GM19240 (cell line): ENCODE measurements around the gene TMPRSS5.
"Not testable (repeated sequence)": the region's sequence is repeated elsewhere in the genome, so short reads cannot be mapped to it uniquely, and the experiment has no call there.

Experiments
- DNase-seq: peaks from one replicate; pipeline ENCODE4 v3.0.0; 2011; ENCODE audit warnings: low spot score; ENCODE audit not compliant: insufficient read length

The TMPRSS5 gene

DNA sequence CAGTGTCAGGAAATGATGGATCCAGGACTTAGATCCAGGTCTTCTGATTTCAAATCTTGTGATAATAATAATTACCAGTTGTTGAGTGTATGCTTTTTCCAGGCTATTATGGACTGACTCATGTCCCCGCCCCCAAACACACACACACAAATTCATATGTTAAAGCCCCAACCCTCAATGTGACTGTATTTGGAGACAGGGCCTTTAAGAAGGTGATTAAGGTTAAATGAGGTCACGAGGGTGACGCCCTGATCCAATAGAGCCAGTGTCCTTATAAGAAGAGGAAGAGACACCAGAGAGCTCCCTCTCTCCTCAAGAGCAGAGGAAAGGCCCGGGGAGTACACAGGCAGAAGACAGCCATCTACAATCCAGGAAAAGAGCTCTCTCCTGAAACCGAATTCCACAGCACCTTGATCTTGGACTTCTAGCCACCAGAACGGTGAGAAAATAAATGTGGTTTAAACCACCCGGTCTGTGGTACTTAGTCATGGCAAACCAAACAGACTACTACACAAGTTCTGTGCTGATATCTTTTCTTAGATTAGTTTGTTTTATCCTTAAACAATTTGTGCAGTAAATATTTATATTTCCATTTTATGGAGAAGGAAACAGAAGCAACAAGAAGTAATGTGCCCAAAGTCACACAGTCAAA, 8.2 kb downstream of the TMPRSS5 start:
- DNase-seq: no peak

DNA sequence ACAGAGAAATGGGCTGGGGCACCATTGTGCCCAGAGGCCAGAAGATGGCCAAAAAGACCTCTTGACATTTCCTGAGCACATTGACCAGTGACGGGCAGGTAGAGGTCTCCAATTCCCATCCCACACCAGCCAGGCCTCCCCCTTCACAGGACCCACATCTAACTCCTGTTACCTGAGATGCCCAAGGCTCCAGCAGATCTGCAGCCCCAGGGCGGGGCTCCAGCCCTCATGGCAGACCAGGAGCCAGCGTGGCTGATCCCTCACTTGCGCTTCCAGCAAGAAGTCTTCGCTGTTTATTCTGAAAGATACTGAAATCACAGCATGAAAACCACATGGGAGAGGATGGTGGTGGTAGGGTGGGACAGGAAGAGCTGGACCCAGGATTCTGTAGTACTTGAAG, 9.0 kb downstream of the TMPRSS5 start:
- DNase-seq: no peak

DNA sequence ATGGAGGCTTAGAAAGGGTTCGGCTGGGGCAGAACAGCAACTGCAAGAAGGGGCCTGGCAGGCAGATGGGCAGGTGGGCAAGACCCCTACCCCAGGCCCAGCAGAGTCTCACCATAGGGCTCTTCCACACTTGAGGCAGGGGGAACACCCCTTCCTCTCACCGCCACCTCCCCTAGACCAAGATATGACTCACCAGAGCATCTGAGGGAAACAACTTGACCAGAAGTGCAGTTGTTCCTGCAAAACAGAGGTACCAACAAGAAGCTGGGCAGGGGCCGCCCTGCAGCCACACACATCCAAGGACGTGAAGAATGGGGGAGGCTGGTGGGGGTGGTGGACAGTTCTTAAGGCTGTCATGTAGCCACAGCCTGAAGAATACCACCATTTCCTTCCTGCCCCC, 10.9 kb downstream of the TMPRSS5 start:
- DNase-seq: no peak

DNA sequence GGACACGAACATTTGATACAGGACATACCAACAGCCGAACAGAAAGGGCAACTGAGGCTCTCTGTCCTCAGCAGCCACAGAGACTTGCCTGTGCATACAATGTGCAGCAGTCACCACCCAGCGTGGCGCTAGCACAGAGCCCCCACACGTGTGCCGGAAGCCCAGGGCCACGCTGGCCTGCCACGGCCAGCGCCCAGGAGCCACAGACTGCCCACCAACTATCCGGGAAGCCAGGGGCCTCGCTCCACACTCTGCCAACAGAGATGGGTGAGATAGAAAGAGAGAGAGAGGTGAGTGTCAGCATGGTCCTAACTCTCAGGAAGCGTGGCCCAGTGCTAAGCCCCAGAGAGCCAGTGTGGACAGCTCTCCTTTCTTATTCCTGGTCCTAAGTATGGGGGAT, 11.7 kb downstream of the TMPRSS5 start:
- no peak for DNase-seq

DNA sequence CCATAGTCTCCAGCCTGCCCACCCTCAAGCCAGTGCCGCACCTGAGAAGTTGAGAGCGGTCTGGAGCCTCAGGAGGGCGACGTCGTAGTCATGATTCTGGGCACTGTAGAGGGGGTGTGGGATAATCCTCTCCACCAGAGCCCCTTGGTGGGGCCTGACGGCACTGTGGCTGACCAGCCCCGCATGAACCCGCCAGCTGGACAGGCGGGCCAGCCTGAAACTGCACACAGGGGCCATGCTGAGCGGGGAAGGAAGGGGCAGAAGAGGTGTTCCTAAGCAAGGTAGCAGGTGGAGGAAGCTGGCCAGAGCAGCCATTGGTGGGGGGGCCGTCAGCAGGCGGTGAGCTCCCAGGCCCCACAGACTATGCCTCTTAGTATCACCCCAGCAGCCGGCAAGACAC, 13.1 kb downstream of the TMPRSS5 start:
- DNase-seq: no peak

DNA sequence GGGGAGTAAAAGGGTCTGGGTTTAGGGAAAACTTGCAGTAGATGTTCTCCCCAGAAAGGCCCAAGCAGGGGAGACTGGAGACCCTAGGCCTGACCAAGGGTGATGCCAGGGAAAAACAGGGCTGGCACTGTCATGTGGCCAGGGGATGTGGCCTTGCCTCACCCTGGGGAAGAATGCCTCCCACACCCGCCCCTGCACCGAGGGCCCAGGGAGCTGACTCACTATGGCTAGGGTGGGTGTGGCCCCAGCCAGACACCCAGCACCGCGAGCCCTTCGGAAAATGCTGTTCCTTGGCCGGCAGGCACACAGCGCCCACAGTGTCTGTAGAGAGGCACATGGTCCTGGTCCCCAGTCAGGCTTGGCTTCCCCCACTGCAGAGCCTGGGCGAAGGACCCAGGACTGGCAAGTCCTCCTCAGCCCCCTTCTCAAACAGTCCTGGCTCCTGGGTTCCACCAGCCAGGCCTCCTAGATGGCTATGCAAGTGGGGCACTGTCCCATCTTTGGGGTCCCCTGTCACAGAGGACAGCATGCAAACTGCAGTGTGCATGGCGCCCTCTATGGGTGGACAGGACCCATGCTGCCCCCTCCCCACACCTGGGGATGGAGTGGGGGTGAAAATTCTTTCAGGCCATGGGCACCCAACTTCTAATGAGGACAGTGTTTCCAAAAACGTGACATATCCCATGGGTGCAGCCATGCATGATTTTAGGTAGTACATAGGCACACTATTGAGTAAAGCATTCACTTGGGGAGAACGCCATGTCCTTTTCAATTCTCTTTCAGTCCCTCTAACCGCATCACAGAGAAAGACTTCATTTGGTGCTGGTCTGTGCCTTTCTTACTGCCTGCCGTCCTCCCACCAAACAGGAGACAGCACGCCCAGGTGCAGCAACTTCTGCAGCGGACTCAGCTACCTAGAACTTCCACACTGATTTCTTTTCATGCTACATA, 15.2 kb downstream of the TMPRSS5 start:
- DNase-seq: no peak

DNA sequence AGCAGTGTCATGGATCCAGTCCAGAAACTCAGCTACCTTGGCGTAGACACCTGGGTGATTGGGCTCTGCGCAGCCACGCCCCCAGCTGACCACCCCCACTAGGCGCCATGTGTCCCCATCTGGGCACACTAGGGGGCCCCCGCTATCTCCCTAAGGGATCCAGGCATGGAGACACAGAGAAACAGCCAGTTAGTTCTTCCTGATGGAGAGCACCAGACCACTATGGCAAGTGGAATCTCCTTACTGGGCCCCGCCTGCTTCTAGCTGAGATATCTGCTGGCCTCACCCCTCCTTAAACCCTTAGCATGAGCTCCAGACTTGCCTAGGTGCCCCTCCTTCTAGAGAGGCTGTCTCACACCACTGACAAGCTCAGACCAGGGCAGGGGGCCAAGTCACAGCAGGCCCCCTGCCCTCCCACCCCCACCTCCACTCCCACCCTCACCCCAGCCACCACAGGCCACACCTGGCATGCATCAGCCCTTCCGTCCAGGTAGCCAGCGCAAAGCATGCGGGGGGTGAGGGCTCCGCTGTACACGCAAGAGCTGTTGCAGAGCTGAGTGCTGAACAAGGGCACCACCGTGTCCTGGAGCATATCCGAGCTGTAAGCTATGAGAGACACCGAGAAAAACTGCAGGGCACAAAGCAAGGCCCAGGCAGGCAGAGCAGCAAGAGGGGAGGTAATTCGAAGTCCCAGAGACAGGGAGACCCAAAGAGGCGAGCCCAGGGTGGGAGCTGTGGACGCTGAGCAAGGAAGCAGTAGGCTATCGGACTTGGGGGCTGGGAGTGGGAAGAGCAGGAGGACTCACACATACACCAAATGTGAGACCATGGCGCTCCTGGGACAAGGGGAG, 16.1 kb downstream of the TMPRSS5 start:
- DNase-seq: no peak

DNA sequence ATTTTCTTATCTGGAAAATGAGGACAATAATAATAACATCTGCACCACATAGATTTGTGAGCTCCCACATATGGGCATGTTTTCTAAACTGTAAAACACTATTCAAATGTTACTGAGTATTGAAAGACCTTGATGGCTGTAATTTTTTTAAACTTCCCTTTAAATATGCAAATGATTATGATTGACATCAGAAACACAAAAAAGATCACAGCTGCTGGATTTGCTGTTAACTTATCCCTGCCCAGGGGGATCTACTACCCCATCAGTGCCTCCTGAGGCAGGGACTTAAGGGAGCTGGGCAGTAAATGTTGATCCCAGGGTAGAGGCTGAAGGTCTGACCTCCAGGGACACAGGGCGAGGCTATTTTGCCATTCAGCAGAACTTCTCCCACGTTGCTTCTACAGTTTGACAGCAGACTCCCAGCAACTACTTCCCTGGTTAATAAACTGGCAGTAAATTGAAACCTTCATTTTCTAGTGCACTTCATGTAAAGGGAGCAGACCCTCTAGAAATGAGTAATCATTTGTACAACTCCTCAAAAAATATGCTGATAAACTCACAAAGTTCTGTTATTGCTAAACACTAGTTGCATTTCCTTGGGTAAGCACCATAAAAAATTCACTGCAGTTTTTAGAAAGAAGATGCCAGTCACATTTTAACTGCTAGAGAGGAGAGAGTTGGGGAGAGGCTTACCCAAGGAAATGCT, 20.3 kb downstream of the TMPRSS5 start:
- DNase-seq: no peak

DNA sequence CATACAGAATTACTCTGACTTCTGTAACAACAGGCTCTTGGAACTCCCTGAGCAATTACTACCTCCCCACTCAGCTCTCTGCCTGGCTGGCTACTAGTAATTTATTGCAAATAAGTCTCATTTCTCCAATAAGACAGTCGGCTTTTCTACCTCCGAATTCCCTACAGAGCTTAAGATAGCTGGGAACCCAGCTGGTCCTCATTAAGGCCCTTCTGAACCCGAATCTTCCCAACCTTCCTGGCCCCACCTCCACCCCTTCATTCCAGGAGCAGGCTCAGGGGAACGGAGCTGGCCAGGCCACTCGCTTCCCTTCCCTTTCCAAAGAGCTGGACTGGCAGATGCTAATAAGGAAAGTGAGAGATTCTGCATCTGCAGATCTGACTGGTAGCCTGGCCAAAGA, 21.6 kb downstream of the TMPRSS5 start:
- no peak for DNase-seq

DNA sequence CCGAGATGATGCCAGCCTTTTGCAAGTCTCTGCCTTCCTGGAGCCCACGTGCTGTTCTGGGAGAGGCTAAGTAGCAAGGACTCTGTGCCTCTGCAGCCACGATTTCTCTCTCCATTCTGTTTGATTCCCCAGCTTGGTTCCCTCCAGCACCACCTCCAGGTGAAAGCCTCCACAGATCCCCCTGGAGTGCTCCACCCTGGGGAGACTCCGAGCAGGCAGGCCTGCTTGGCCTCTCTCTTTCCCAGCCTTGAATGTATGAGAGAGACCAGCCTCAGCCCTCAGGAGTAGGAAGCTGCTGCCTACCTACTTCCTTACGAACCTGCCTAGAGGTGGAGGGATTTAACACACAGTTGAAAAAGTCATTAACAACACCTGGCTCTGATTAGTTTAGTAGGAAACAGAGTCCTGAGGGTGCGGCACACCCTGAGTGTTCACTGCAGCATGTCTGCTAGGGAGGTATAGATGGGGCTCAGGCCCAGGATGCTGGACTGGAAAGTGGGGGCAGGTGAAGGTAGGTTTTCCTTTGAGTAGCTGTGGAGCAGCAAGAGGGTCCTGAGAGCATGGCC, 22.5 kb downstream of the TMPRSS5 start:
- no peak for DNase-seq

DNA sequence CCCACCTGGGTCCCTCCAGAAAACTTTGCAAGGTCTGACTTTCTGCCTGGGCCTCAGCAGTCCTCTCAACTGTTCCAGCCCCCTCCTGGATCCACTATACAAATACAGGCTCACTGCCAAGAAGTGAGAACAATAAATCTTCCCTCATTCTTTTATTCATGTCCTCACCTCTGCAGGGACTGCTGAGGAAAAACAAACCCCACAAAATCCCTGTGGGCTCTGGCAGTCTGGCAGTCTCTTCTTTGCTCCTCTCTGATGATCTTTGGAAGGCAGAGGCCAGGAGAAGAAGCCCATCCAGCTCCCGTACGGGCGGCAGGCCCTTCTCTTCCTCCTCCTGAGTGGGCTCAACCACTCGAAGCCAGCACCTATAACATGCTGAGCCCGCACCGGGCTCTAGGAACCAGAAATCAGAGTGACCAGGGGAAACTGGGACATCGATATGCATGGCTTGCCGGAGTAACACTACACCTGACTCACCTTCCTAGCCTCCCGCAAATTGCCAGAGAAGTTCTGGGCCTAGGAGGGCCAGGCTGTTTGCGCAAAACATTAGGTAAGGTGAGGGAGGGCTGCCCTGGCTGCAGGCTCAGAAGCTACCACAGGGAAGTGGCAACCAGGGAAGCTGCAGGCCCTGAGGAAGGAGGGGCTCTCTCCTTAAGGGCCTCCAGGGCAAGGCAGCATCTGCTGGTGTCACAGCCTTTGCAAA, 24.2 kb downstream of the TMPRSS5 start:
- no peak for DNase-seq

DNA sequence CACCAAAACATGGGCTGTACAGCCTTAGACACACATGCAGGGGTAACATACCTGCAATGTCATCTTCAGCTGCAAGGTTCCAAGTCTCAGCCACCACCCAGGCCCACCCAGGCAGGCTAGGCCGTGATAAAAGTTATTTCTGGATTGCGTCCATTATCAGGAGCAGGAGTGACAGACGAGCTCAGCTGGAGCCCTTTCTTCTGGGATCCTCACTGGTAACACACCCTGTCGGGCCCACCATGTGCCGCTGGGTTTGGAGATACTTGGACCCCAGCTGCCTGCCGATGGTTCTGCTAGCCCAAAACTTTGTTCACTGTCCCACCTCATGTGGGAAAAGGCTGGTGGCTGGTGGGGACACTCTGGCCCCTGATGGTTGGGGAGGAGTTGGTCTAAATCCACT, 24.8 kb downstream of the TMPRSS5 start:
- no peak for DNase-seq

DNA sequence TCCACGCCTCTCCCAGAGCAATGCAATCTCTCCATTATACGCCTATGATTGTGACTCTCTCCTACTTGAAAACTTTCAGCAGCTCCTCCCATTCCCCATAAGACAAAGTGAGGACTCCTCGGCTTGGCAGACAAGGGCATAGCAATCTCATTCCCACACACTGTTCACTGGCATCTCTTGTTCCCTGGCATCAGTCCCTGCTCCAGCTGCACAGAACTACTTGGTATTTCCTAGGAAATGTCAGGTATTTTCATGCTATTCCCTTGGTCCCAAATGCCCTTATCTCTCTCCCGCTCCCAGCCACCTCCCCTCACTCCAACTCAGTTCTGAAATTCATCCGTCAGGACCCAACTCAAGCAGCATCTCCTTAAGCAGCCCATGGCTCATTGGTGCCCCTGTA, 28.4 kb downstream of the TMPRSS5 start:
- no peak for DNase-seq

DNA sequence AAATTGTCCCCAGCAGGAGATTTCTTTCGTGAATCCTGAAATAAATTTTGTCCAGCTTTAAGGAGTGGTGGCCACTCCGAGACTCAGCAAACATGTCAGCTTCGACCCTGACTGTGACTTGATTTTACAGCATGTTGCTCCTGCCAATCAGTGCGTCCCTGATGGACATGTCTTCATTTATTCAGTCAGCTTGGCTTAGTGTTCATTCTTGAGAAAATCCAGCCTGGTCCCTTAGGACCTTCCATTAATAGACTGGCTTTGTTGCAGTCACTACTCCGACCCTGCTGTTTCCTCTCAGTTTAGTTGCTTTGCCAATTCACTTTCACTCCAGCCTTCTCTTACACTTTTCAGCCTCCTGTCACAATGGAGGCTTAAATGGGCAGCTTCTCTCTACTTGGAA, 30.5 kb downstream of the TMPRSS5 start:
- DNase-seq: no peak

DNA sequence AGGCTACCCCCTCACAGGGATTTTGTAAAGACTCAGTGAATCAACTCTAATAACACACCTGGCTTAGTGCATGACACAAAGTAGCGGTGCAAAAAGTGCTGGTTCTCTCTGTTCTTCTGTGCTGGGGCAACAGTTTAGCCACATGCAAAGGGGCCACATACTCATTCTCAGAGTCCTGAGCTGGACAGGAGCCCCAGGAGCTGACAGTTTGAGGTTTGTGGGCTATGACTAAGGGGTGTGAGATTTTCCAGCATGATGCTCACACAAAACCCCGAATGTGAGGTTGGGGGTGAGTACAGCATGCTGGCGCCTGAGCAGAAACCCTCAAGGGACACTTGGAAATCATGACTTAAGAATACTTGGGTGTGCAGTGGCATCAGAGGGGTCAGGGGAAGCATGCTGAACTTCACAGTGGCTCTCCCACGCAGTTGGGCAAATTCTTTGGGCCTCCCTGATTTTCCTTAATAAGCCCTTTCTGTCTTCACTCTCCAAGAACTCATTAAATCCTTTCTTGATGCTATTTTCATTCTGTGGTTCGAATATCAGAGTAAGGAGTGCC, 31.0 kb downstream of the TMPRSS5 start:
- no peak for DNase-seq

DNA sequence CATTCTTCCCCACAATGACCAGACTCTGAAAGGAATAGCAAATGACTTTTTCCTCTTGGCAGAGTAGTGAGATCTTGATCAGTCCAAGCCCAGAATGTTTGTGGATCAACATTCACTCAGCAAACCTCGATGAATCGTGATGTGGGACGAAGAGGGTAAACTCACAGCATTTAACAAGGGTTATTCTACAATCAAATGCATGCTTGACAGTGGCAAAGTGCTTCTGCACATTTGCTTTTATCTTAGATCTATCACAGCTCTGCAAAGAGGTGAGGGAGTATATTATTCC, 31.8 kb downstream of the TMPRSS5 start:
- no peak for DNase-seq

DNA sequence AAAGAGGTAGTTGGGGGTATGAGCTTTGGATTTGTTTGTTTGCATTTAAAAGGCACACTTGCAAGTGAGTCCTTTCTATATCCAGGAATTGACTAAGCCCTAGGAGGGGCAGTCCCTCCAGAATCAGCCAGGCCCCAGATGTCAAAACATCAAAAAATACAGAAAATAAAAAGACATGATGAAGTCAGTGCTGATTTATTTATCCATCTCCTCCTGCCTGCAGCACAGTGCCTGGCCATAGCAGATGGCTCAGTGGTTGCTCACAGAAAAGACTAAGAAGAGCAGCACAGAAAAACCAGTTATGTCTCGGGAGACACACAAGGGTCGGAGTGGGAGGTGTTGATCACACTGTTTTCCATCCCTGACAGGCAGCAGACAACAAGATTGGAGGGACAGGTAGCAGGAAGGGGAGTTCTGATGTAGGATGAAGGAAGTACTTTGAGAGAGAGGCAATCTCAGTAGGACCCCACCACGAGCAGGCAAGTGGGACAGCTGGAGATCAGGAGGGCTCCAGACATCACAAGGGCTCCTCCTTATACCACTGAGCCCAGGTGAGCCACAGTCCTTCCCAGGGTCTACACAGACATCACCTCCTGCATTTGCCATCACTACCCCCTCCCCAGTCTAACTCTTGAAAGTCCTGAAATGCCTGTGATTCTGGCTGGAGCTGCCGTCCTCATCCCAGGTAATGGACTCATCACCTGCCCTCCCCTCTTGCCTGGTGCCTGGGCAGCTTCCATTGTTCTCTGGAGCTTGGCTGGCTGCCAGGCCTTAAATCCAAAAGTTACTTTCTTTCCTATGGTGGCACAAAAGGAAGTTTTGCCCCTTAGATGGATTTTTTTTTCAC, 32.3 kb downstream of the TMPRSS5 start:
- DNase-seq: no peak

DNA sequence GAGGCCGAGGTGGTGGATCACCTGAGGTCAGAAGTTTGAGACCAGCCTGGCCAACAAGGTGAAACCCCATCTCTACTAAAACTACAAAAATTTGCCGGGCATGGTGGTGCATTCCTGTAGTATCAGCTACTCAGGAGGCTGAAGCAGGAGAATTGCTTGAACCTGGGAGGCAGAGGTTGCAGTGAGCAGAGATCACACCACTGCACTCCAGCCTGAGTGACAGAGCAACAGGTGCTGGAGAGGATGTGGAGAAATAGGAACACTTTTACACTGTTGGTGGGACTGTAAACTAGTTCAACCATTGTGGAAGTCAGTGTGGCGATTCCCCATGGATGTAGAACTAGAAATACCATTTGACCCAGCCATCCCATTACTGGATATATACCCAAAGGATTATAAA, 34.2 kb downstream of the TMPRSS5 start:
- DNase-seq: not testable (repeated sequence)

DNA sequence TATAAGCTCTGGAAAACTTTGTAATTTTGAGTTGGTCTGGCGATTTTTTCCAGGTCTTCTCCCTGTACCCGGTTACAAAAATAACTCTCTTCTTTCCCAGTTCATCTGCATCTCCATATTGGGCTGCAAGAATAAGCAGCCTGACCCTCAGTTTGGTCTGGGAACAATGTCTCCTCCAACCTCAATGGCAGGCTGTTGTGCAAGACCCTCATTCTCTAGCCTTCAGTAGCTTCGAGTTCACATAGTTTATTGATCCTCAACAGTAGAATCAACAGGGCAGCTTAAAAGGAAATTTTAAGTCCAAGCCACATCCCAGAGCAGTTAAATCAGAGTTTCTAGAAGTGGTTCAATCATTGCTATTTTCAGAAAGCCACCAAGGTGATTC, 35.3 kb downstream of the TMPRSS5 start:
- DNase-seq: no peak
